Endometrium (tissue), 2 donors: ENCODE measurements around the gene RBM24.

ENCODE experiments used
- FAIRE-seq: peaks from 2 replicates; lab custom pipeline; 2012; peaks lifted over from hg19 to GRCh38; lab: Jason Lieb, UNC
- donor health status: control.
- donor health status: control.

Gene RBM24

GRCh38 chr6:17341891-17342290, 60.7 kb downstream of the RBM24 start:
- no peak for FAIRE-seq

- FAIRE-seq: no peak
These were observed 62.1 kb downstream of the RBM24 start for GRCh38 chr6:17343215-17343614.
